Brain microvascular endothelial cell (primary cell): Measurements from ENCODE around the gene FANCL.
"Not testable (repeated sequence)": the region's sequence is repeated elsewhere in the genome, so short reads cannot be mapped to it uniquely, and the experiment has no call there.

Source experiments
- DNase-seq: peaks from one replicate; pipeline ENCODE4 v3.0.0-alpha.2; 2020
- H3K27ac ChIP-seq: fragments of 250-450 bp; sonication (Bioruptor Pico); 2 replicates; pipeline ENCODE4 v1.5.1; 2020; ENCODE audit warnings: mild to moderate bottlenecking, moderate library complexity
- H3K27me3 ChIP-seq: fragments of 250-450 bp; sonication (Bioruptor Pico); replicated peaks from 2 replicates; pipeline ENCODE4 v1.5.1; 2020; ENCODE audit warnings: mild to moderate bottlenecking
- H3K36me3 ChIP-seq: fragments of 250-450 bp; sonication (Bioruptor Pico); replicated peaks from 2 replicates; pipeline ENCODE4 v1.5.1; 2020; ENCODE audit warnings: mild to moderate bottlenecking
- H3K4me3 ChIP-seq: 2 replicates; pipeline ENCODE4 v1.5.1; 2011; ENCODE audit warnings: low read depth, mild to moderate bottlenecking, control low read depth, low read length, moderate library complexity
- CTCF ChIP-seq: IDR thresholded peaks from 2 replicates; pipeline ENCODE4 v1.5.1; 2011; ENCODE audit warnings: low read depth, mild to moderate bottlenecking, moderate library complexity, low read length, control low read depth, inconsistent platforms; ENCODE audit errors: missing control alignments
- in situ Hi-C: cut with HindIII; loops from 2 replicates; pipeline ENCODE4 v1.10.0; 2017; ENCODE audit warnings: low sequenced_read_pairs, low pct_ligation_motif_present

FANCL gene

GRCh38 chr2:58122040-58122439 is 119.1 kb downstream of the FANCL start:
- in situ Hi-C loops: no loop called here
- TF ChIP-seq CTCF: no peak
- Histone ChIP-seq H3K36me3 (no peaks in the 10 kb centered on the region), H3K4me3 (no peak overlapping the region), H3K27ac (no peak overlapping the region), H3K27me3 (no peaks in the 10 kb centered on the region)
- no peak for DNase-seq

- TF ChIP-seq CTCF: no peak
- in situ Hi-C loops: no loop called here
- no peak for DNase-seq
- H3K27ac ChIP-seq: no peak overlapping the region
- H3K4me3 ChIP-seq: no peak overlapping the region
- no peaks in the 10 kb centered on the region for H3K36me3 ChIP-seq
- H3K27me3 ChIP-seq: no peaks in the 10 kb centered on the region
Observed at GRCh38 chr2:58120626-58121229, 120.4 kb downstream of the FANCL start.

GRCh38 chr2:58113563-58113962 is 127.6 kb downstream of the FANCL start:
- H3K4me3 ChIP-seq, in situ Hi-C loops, DNase-seq, H3K27me3 ChIP-seq, H3K36me3 ChIP-seq, H3K27ac ChIP-seq: not testable (repeated sequence)

- no peak for DNase-seq
- in situ Hi-C loops: no loop called here
Observed at GRCh38 chr2:58110765-58111164, 130.4 kb downstream of the FANCL start.

GRCh38 chr2:58109481-58109880 is 131.6 kb downstream of the FANCL start:
- no peak for TF ChIP-seq CTCF
- no peaks in the 10 kb centered on the region for H3K27me3 ChIP-seq
- no peak for DNase-seq
- no peak overlapping the region for H3K27ac ChIP-seq
- H3K36me3 ChIP-seq: no peaks in the 10 kb centered on the region
- H3K4me3 ChIP-seq: no peak overlapping the region
- in situ Hi-C loops: no loop called here

More at GRCh38 chr2:58110765-58111164, 130.4 kb downstream of the FANCL start:
- H3K27ac ChIP-seq: no peak overlapping the region
- H3K4me3 ChIP-seq: no peak overlapping the region
- TF ChIP-seq CTCF: peak; percentile 19
- H3K27me3 ChIP-seq: no peaks in the 10 kb centered on the region
- no peaks in the 10 kb centered on the region for H3K36me3 ChIP-seq
